Caki2 (cell line): ENCODE data around the gene CLCA2. TPM values are rescaled to one million over a fixed set of nuclear protein-coding genes. Genes with fewer than 3 reads are reported as not detected.
"Not testable (repeated sequence)": the region's sequence is repeated elsewhere in the genome, so short reads cannot be mapped to it uniquely, and the experiment has no call there.

Source experiments
- DNase-seq: peaks from one replicate; pipeline ENCODE4 v3.0.0-alpha.2; 2015; ENCODE audit warnings: low read depth
- in situ Hi-C: cut with HindIII; loops from 2 replicates; pipeline ENCODE4 v1.10.0; 2016; ENCODE audit warnings: low sequenced_read_pairs, low pct_unique_long_range_greater_than_20kb, mixed read lengths
- total RNA-seq: library from RNA; depleted of rRNA; stranded (reverse); fragments of >200 nt; shearing (Covaris generic); gene quantifications from 2 replicates; pipeline ENCODE4 v1.2.3, GENCODE V29; 2014; ENCODE audit warnings: low replicate concordance; rRNA removed

CLCA2 gene
- total RNA-seq, 1 experiment from 2014 or later: not detected

DNA sequence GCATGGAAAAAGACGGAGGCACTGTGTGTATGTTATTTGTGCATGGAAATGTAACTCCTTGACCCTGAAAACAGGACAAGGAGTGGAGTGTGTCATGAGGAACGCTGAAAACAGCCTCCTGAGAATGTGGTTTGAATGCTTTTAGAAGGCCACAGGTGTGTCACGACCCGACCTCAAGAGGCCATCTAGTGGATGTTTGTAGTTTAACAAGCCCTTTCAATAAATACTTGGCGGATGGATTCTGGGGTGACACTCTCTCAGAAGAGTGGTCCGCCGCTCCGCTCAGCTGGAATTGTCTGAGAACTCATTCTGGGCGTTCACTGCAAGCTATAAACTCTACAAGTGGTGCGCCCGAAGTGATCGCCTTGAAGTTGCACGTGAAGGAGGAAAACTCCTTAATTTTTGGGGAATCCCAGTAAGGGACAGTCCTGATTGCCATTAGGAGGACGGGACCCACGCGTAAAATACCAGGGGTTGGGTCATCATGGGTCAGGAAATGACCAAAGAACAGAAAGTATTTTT lies 78.2 kb downstream of the CLCA2 start:
- in situ Hi-C loops: not testable (repeated sequence)
- DNase-seq: peak; percentile 10

DNA sequence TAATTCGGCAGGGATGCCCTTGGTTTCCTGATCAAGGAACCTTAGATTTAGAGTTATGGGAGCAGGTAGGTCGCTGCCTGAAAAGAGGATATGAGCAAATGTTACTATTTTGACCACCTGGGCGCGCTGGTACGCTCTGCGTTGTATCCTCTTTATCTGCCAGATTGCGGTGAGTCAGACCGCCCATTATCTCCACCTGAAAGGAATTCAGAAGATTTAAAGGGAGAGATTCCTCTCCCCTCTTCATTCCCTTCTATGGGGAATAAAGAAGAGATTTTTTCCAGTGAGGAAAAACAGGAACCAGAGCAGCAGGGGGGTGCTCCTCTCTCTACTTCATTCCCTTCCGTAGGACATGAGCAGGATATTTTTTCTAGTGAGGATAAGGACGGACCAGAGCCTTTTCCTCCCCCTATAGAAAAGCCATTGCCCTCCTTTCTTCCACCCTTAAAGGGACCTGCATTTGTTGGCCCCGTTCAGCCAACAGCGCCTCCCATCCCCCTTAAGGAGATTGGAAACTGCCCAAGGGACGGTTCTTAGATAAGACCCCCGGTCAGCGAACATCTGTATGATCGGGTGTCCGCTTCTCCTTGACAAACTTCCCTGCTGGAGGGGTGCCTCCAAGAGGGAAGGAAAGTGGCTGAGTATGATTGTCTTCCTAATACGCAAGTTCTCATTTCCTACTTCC lies 78.9 kb downstream of the CLCA2 start:
- DNase-seq: no peak
- in situ Hi-C loops: no loop called here

DNA sequence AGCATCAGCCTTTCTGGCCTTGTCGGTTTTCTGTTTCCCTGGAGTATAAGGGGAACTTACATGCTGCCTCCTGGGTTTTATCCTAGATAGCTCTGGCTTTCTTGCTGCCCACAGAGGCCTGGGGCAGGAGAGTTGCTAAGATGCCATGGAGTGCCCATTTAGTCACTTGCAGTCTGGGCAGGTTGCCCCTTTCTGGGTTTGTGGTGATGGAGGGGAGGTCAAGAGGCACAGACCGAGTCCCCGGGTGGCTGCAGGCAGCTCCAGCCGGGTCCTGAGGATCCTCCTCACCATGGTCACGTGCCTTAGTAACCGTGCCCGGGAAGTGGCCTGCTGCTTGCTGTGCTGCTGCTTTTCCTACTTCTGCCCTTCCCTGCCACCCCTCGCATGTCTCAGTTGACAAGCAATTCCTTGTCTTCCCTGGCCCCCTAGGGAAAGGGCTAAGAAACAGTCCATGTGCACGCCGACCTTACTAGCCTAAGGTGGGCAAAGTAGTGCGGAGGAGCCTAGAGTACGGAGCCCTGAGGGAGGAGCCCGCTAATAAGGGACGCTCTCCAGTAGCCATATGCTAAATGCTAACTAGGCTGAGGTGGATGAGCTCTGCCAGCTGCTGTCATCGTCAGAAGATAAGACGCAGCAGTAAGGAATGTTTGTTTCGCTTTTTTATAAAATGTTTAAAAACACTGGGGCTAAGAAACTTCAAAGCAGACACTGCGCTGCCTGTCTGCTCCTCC lies 79.6 kb downstream of the CLCA2 start:
- in situ Hi-C loops: no loop called here
- no peak for DNase-seq

DNA sequence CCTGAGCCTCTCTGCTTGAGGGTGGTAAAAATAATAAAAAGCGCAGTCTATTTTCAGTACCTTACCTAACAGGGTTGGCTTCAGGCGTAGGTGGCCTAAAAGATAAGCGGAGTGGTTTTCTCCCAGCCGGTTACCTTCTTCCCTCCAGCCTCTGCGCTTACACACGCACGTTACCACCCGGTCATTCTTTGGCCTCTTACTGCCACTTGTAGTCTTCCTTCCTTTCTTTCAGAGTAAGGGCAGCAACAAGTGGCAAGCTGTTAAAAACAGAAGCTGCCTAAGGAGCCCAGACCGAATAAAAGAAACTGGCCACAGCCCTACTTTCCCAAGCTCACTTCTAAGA lies 80.1 kb downstream of the CLCA2 start:
- in situ Hi-C loops: no loop called here
- no peak for DNase-seq

- in situ Hi-C loops: no loop called here
Observed at GRCh38 chr1:86504895-86505563, 81.1 kb downstream of the CLCA2 start.

GRCh38 chr1:86505564-86505902 lies 81.6 kb downstream of the CLCA2 start:
- in situ Hi-C loops: no loop called here
- no peak for DNase-seq

More at GRCh38 chr1:86504895-86505563, 81.1 kb downstream of the CLCA2 start:
- DNase-seq: no peak

Other genes starting within 250 kb of the CLCA2 start
- 10.2 and 15.7 TPM in 2 replicates for gene ODF2L, start 27.8 kb upstream of the CLCA2 start, total RNA-seq
- not detected in 2 replicates for gene CLCA1, start 44.8 kb downstream of the CLCA2 start, total RNA-seq
- gene CLCA4, start 122.9 kb downstream of the CLCA2 start, total RNA-seq: not detected in 2 replicates